K562 (cell line): ENCODE results near the gene ITGA7. TPM values are rescaled to one million over a fixed set of nuclear protein-coding genes. Genes with fewer than 3 reads are reported as not detected.
A peak's percentile ranks its signal among the peaks of the same experiment; 100 is the strongest.

ENCODE experiments used
- EHMT2 ChIP-seq: fragments of 450-650 bp; IDR thresholded peaks from 2 replicates; pipeline ENCODE4 v1.6.1; 2018; ENCODE audit warnings: antibody characterized with exemption
- FOXK2 ChIP-seq, 2 experiments: fragments of 450-650 bp; IDR thresholded peaks in 1 of 2; conservative IDR thresholded peaks in 1 of 2; 2 replicates each; pipeline ENCODE4 v1.6.1; 2016; ENCODE audit warnings: low read depth in 2 of 2, mild to moderate bottlenecking in 1 of 2
- GTF2E2 ChIP-seq: fragments of 200-800 bp; sonication (Bioruptor generic); IDR thresholded peaks from 2 replicates; pipeline ENCODE4 v1.6.1; 2016; ENCODE audit warnings: missing genetic modification characterization, missing compliant biosample characterization
- L3MBTL2 ChIP-seq: fragments of 450-650 bp; IDR thresholded peaks from 2 replicates; pipeline ENCODE4 v1.6.1; 2016; ENCODE audit warnings: mild to moderate bottlenecking, moderate library complexity
- NR2C2 ChIP-seq, 2 experiments: fragments of 200-800 bp in 1 of 2; sonication (Bioruptor generic) in 1 of 2; sonication (generic) in 1 of 2; formaldehyde crosslinking in 1 of 2; IDR thresholded peaks; 2 replicates each; pipeline versions ENCODE4 v1.6.1 to v1.8.0; 2016 to 2022; ENCODE audit warnings: mild to moderate bottlenecking in 1 of 2, missing compliant biosample characterization in 1 of 2, missing genetic modification characterization in 1 of 2, missing genetic modification reagents in 1 of 2
- RBM39 ChIP-seq: fragments of 200-400 bp; formaldehyde crosslinking; optimal IDR thresholded peaks from 2 replicates; pipeline ENCODE3; 2018; ENCODE audit warnings: low read depth, low read length
- SETDB1 ChIP-seq: IDR thresholded peaks from one replicate; pipeline ENCODE4 v1.6.1; 2012; ENCODE audit warnings: low read length, control low read depth, inconsistent platforms
- SREBF1 ChIP-seq: fragments of 150-350 bp; IDR thresholded peaks from 2 replicates; pipeline ENCODE4 v1.6.1; 2014; ENCODE audit warnings: antibody characterized with exemption, low read depth, low read length, borderline replicate concordance
- TEAD1 ChIP-seq, 2 experiments: fragments of 450-650 bp in 1 of 2; sonication (generic) in 1 of 2; formaldehyde crosslinking; IDR thresholded peaks; 2 replicates each; pipeline versions ENCODE4 v1.4.0 to v1.8.0; 2020 to 2022; ENCODE audit warnings: mild to moderate bottlenecking in 2 of 2, missing genetic modification reagents in 1 of 2
- TEAD4 ChIP-seq, 2 experiments: sonication (generic) in 1 of 2; formaldehyde crosslinking in 1 of 2; IDR thresholded peaks; 2 replicates each; pipeline versions ENCODE4 v1.6.1 to v1.8.0; 2012 to 2022; ENCODE audit warnings: borderline replicate concordance in 1 of 2, inconsistent platforms in 1 of 2, low read length in 1 of 2, mild to moderate bottlenecking in 1 of 2, missing genetic modification reagents in 1 of 2
- TGIF2 ChIP-seq: sonication (generic); formaldehyde crosslinking; IDR thresholded peaks from 2 replicates; pipeline ENCODE4 v1.8.1; 2022; ENCODE audit warnings: mild to moderate bottlenecking, missing genetic modification reagents, moderate library complexity
- ZBTB7A ChIP-seq: IDR thresholded peaks from 2 replicates; pipeline ENCODE4 v1.6.1; 2011; ENCODE audit warnings: low read depth, mild to moderate bottlenecking, low read length, moderate library complexity, borderline replicate concordance; ENCODE audit not compliant: control insufficient read depth
- ZNF584 ChIP-seq: fragments of 200-800 bp; sonication (Bioruptor generic); IDR thresholded peaks from 2 replicates; pipeline ENCODE4 v1.6.1; 2016; ENCODE audit warnings: low read depth, mild to moderate bottlenecking, missing genetic modification characterization, missing compliant biosample characterization
- ZNF589 ChIP-seq: fragments of 200-800 bp; sonication (Bioruptor generic); IDR thresholded peaks from 2 replicates; pipeline ENCODE4 v1.6.1; 2016; ENCODE audit warnings: low read depth, missing genetic modification characterization, missing compliant biosample characterization
- ZNF699 ChIP-seq: fragments of 250-450 bp; sonication (Bioruptor Pico); IDR thresholded peaks from 2 replicates; pipeline ENCODE4 v1.8.0; 2021; ENCODE audit warnings: mild to moderate bottlenecking, moderate library complexity; ENCODE audit not compliant: insufficient replicate concordance
- ZNF717 ChIP-seq: fragments of 250-450 bp; sonication (Bioruptor Pico); IDR thresholded peaks from 2 replicates; pipeline ENCODE4 v1.5.0; 2021
- ZSCAN29 ChIP-seq: fragments of 450-650 bp; IDR thresholded peaks from 2 replicates; pipeline ENCODE4 v1.6.1; 2017
- polyA plus RNA-seq, 8 experiments: library from polyadenylated mRNA; depleted of rRNA in 4 of 8; stranded (reverse) in 5 of 8; unstranded in 3 of 8; fragments of >200 nt; fragmentation: Nextera tagmentation in 2 of 8; fragmentation: Illumina TruSeq in 1 of 8; extraction: Ambion mirVana in 2 of 8; extraction: Trizol in 1 of 8; gene quantifications; 2 replicates each; pipeline versions ENCODE4 v1.2.1 to v1.2.3, GENCODE V29; 2011 to 2014; ENCODE audit warnings: inconsistent platforms in 1 of 8, missing spikeins in 1 of 8
- total RNA-seq, 7 experiments: library from RNA; depleted of rRNA in 6 of 7; stranded (reverse); fragments of >200 nt in 6 of 7; fragmentation: Illumina TruSeq in 2 of 7; extraction: Trizol in 2 of 7; gene quantifications; 2 replicates each; pipeline versions ENCODE4 v1.2.1 to v1.2.3, GENCODE V29; 2011 to 2021; ENCODE audit warnings: low replicate concordance in 1 of 7
- TF ChIP-seq, protein P1 (sequence below): sonication (generic); IDR thresholded peaks from 2 replicates; pipeline ENCODE4 v1.6.1; 2016
- TF ChIP-seq, protein P2 (sequence below): fragments of 250-450 bp; sonication (Bioruptor Pico); IDR thresholded peaks from 2 replicates; pipeline ENCODE4 v1.8.0; 2021; ENCODE audit warnings: mild to moderate bottlenecking, moderate library complexity
- TF ChIP-seq, protein P3 (sequence below): fragments of 450-650 bp; IDR thresholded peaks from 2 replicates; pipeline ENCODE4 v1.6.1; 2016; ENCODE audit warnings: missing biosample characterization, missing genetic modification characterization

ITGA7 gene
- total and polyA plus RNA-seq, 9 of the 15 experiments (the other 6 are each of a cell fraction or from before 2014, with no cell fraction given), result 0.11 to 2.3 (median 0.56) TPM; not detected in 1

DNA sequence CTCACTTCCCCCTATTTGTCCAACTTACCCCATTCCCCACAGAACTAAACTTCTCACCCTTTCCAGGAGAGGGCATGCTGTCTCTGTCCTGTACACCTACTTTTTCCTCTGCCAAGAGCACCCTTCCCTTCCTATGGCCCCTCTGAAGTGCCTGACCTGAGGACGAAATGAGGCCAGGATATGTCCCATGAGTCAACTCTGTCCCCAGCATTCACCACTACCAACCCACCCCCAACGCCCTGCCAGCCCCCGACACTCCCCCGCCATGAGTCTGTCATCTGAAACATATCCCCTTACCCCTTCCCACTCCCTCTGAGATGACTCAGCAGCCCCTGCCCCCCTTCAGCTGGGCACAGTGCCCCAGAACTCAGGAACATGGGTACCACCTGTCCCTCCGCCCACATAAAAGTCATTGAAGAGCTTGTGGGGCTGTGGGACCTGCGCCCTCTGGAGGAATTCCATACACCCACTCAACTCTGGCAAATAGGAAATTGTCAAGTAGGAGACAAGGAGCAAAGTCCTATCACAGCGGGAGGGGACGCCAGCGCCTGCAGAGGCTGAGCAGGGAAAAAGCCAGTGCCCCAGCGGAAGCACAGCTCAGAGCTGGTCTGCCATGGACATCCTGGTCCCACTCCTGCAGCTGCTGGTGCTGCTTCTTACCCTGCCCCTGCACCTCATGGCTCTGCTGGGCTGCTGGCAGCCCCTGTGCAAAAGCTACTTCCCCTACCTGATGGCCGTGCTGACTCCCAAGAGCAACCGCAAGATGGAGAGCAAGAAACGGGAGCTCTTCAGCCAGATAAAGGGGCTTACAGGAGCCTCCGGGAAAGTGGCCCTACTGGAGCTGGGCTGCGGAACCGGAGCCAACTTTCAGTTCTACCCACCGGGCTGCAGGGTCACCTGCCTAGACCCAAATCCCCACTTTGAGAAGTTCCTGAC, 26.3 kb downstream of the ITGA7 start (continued):
- TF ChIP-seq ZNF589 (CRISPR knock-in tag), result no peak
- TF ChIP-seq ZNF584, result no peak
- TF ChIP-seq, protein P1, sequence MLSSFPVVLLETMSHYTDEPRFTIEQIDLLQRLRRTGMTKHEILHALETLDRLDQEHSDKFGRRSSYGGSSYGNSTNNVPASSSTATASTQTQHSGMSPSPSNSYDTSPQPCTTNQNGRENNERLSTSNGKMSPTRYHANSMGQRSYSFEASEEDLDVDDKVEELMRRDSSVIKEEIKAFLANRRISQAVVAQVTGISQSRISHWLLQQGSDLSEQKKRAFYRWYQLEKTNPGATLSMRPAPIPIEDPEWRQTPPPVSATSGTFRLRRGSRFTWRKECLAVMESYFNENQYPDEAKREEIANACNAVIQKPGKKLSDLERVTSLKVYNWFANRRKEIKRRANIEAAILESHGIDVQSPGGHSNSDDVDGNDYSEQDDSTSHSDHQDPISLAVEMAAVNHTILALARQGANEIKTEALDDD, result no peak
- TF ChIP-seq, protein P2, sequence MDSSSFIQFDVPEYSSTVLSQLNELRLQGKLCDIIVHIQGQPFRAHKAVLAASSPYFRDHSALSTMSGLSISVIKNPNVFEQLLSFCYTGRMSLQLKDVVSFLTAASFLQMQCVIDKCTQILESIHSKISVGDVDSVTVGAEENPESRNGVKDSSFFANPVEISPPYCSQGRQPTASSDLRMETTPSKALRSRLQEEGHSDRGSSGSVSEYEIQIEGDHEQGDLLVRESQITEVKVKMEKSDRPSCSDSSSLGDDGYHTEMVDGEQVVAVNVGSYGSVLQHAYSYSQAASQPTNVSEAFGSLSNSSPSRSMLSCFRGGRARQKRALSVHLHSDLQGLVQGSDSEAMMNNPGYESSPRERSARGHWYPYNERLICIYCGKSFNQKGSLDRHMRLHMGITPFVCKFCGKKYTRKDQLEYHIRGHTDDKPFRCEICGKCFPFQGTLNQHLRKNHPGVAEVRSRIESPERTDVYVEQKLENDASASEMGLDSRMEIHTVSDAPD (CRISPR knock-in tag), result no peak
- TF ChIP-seq L3MBTL2, result 0 out of 2 replicates have a peak, but pooled peaks have one; percentile 12
- no peak for TF ChIP-seq ZNF717
- TF ChIP-seq FOXK2 (conservative IDR thresholded peaks at IDR 0.05 in 1 of 2, IDR thresholded peaks at IDR 0.05 in 1 of 2; ENCODE audit: low read depth in 2 of 2), result peak in 1 of 2 experiments; percentile 62; a peak in 1 of 4 replicates
- TF ChIP-seq NR2C2 (CRISPR knock-in tag; IDR thresholded peaks at IDR 0.05), result no peak
- TF ChIP-seq NR2C2 (tag; IDR thresholded peaks at IDR 0.05), result no peak
- no peak for TF ChIP-seq TGIF2 (CRISPR knock-in tag)
- TF ChIP-seq SETDB1, result no peak
- 0 out of 2 replicates have a peak, but pooled peaks have one; percentile 15 for TF ChIP-seq SREBF1
- peak; percentile 48 to 79; a peak in 2 of 4 replicates for TF ChIP-seq TEAD1 (CRISPR knock-in tag; IDR thresholded peaks at IDR 0.05)
- 0 out of 2 replicates have a peak, but pooled peaks have one; percentile 47 for TF ChIP-seq EHMT2
- TF ChIP-seq GTF2E2, result no peak
- no peak for TF ChIP-seq ZSCAN29
- TF ChIP-seq TEAD4 (IDR thresholded peaks at IDR 0.05; ENCODE audit: low read length), result peak; percentile 70
- TF ChIP-seq TEAD4 (CRISPR knock-in tag; IDR thresholded peaks at IDR 0.05; ENCODE audit: borderline replicate concordance), result no peak
- 0 out of 2 replicates have a peak, but pooled peaks have one; percentile 14 for TF ChIP-seq ZBTB7A
- no peak for TF ChIP-seq ZNF699 (CRISPR knock-in tag)
- TF ChIP-seq RBM39, result no peak
- TF ChIP-seq, protein P3, sequence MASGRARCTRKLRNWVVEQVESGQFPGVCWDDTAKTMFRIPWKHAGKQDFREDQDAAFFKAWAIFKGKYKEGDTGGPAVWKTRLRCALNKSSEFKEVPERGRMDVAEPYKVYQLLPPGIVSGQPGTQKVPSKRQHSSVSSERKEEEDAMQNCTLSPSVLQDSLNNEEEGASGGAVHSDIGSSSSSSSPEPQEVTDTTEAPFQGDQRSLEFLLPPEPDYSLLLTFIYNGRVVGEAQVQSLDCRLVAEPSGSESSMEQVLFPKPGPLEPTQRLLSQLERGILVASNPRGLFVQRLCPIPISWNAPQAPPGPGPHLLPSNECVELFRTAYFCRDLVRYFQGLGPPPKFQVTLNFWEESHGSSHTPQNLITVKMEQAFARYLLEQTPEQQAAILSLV (tag), result no peak
